Fibroblast of skin of abdomen (primary cell): ENCODE data around the gene RNPC3.
"Not testable (repeated sequence)": the region's sequence is repeated elsewhere in the genome, so short reads cannot be mapped to it uniquely, and the experiment has no call there.

ENCODE experiments used
- DNase-seq: peaks from one replicate; pipeline ENCODE4 v3.0.0-alpha.2; 2013

Gene RNPC3

DNA sequence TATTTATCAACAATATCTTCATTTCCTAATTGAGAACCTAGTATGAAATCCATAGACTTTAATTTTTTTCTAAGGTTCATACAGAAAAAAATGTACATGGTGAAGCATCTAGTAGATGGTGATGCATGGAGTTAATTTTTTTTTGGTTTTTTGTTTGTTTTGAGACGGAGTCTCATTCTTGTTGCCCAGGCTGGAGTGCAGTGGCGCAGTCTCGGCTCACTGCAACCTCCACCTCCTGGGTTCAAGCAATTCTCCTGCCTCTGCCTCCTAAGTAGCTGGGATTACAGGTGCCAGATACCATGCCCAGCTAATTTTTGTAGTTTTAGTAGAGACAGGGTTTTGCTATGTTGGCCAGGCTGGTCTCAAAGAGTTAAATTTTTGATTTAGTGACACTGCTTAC is 35.6 kb downstream of the RNPC3 start:
- not testable (repeated sequence) for DNase-seq

DNA sequence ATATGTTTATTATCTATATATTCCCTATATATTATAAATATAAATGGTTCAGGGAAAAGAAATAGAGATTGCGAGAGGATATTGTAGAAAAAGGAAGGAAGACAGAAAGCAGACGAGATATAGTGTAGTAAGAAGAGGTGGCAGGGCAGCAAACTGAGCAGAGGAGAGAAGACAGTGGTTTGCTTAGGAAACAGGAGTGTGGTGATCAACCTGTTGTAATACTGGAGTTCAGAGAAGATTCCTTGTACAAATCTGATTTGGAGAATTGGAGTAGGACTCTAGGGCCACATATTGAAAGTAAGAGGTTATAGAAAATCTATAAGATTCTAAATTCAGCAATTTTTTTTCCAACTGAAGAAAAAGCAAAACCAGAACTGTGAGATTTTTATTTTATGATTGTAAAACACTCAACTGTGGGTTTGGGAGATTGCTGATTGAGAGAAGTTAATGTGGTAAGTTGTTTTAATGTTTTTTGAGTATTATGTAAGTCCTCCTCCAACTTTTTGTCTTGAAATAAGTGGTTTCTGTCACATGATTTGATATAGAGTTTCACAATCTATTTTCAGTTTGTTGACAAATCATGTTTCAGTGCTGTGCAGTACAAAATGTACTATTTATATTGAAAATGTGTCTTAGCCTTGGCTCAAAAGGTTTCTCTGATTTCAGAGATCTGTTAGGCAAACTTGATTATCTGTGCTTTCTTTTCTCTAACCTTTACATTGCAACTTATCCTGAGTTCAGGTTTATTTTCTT is 36.3 kb downstream of the RNPC3 start:
- DNase-seq, result no peak

DNA sequence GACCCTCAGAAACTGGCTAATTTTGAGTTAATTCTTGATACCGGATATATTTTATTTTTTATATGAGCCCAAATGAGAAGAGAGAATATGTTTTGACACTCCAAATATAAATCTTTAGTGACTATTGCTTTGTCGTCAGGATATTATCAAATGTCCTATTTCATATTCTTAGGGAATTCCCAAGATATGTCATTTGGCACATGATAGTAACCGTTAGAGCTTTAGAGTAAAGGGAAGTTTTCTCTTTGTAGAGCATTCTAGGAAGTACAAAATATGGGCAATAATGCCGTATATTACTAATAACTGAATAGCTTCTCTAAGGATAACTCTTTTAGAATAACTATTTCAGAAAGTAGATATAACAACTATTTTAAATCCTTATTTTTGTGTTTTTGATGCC is 37.6 kb downstream of the RNPC3 start:
- no peak for DNase-seq

DNA sequence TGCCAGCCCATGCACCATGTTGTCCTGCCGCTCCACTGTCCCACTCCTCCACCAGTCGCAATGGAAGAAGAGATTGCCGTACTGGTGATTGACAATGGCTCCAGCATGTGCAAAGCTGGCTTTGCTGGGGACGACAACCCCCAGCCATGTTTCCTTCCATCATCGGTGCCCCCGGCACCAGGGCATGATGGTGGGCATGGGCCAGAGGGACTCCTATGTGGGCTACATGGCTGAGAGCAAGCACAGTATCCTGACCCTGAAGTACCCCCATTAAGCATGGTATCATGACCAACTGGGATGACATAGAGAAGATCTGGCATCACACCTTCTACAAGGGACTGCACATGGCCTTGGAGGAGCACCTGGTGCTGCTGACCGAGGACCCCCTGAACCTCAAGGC is 44.0 kb downstream of the RNPC3 start:
- DNase-seq, result no peak

DNA sequence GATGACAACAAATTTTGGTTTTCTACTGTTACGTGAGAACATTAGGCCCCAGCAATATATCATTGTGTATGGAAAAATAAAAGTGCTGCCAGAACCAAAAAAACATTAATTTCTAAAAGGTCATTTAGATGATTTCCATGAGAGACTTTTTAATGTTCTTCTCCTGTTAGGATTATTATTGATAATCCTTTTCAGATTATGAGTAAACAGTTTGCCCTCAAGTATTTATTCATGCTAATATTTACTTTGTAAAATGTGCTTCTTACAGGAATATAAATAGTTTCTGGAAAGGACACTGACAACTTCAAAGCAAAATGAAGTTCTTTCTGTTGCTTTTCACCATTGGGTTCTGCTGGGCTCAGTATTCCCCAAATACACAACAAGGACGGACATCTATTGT is 45.8 kb downstream of the RNPC3 start, which contains the start of gene AMY2B:
TSS of gene AMY2B (plus strand) at position 301 of the 400 bp plus-strand sequence. CDS start at position 315, 14 bp downstream.
- not testable (repeated sequence) for DNase-seq

DNA sequence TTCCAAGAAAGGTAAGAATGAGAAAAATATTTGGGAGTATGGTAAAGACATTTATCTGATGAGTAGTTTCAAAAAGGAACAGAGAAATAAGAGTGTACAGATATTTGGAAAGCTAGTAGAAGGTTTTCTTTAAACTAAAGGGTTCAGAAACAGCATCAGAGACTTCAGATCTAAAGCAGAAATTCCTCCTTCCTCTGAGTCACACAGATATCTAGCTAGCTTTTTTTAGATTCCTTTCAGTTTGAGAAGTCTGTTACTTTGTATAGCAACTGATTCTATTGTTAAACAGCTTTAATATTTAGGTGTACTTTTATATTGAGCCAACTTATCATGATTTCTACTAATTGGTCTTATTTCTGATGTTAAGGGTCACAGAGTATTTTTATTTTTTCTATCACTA is 50.6 kb downstream of the RNPC3 start:
- no peak for DNase-seq

DNA sequence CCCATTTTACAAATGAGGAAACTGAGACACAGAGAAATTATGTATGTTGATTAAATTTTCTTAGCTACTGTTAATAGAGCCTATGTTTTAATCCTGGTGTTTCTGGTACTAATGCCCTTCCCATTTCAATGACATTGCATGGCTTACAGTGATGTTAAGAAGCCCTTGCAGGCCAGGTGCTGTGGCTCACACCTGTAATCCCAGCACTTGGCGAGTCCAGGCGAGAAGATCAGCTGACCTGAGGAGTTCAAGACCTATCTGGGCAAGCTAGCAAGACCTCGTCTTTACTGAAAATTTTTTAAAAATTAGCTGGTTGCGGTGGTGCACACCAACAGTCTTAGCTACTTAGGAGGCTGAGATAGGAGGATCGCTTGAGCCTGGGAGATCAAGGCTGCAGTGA is 51.3 kb downstream of the RNPC3 start:
- not testable (repeated sequence) for DNase-seq

DNA sequence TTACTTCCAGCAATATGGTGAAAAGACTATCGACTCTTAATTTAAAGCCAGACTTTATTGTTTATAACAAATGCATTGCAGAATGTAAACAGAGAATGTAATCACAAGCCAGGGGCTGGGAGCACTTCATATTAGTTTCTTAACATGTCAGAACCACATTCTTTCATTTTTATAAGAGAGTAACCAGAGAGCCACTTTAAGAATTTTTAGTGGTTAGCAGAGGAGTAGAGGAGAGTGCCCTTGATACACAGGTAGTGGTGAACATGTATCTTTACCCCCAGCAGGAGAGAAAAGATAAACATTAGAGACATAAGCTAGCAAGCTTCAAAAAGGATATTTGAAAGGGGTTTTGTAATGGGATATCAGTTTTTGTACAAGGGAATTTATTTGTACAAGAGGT is 57.0 kb downstream of the RNPC3 start:
- no peak for DNase-seq

DNA sequence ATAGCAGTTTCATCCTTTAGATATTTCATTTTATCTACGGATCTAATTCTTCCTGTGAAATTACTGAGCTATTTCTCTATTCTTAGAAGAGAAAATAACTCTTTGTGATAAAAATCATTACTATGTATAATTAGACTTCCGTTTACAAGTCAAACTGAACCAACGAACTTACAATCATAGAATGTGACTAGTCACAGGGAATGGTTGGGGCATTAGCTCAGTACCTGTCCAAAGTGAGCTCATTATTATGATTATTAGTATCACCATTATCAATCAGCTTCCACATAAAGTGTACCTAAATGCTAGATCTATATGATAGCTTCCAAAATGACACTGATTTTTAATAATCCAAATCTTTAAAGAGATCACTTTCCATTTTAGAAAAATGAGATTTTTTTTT is 58.4 kb downstream of the RNPC3 start:
- DNase-seq, result no peak

DNA sequence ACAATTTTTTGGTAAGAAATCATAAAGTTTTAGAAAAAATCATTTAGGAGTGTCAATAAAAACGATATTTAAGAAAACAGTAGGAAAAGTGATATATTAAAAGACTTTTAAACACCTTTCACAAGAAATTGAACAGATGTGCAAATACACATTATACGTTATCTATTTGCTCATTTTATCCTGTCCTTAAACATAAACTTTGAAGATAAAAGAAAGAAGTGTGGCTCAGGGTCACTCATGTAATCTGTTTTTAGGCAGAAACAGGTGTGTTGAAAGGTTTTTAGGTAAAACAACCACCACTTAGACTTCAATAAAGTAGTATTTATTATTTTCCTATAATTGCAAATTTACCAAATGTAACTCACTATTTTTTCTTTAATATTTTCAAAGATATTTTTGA is 59.0 kb downstream of the RNPC3 start:
- DNase-seq, result no peak

DNA sequence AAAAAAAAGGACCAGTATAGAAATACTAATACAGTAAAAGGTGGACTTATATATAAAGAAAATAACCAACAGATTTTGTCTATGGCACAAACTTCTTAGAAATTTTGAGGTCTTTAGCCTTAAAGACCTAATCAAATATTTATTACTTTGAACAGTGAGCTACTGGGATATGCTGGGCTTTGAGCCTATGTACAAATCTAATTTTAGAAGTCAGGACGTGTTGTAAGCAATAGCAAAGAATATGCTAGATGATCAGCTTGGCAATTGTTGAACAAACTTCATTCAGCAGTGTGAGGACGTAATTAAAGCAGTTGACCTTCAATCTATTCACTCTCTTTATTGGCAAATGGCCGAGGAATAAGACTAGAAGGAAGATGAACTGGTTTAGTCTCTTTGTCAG is 77.2 kb downstream of the RNPC3 start:
- not testable (repeated sequence) for DNase-seq
